Chondrocyte (in vitro differentiated cells): Measurements from ENCODE around the gene KLHDC1. TPM values are rescaled to one million over a fixed set of nuclear protein-coding genes. Genes with fewer than 3 reads are reported as not detected.
A peak's percentile ranks its signal among the peaks of the same experiment; 100 is the strongest.
"Not testable (repeated sequence)": the region's sequence is repeated elsewhere in the genome, so short reads cannot be mapped to it uniquely, and the experiment has no call there.

Experiments
- DNase-seq: peaks from one replicate; pipeline ENCODE4 v3.0.0; 2021; ENCODE audit warnings: mixed read lengths, low spot score
- H3K27ac Mint-ChIP-seq: one replicate; pipeline ENCODE4 v1.8.0; 2021; ENCODE audit warnings: mild to moderate bottlenecking, moderate library complexity, mixed read lengths; ENCODE audit not compliant: unreplicated experiment
- H3K27me3 Mint-ChIP-seq: 2 replicates; pipeline ENCODE4 v1.8.0; 2021; ENCODE audit warnings: low read depth, mixed read lengths
- H3K36me3 Mint-ChIP-seq: 2 replicates; pipeline ENCODE4 v1.8.0; 2021; ENCODE audit warnings: low read depth, mixed read lengths
- H3K4me1 Mint-ChIP-seq: 2 replicates; pipeline ENCODE4 v1.8.0; 2021; ENCODE audit warnings: low read depth, mild to moderate bottlenecking, mixed read lengths
- H3K4me3 Mint-ChIP-seq: one replicate; pipeline ENCODE4 v1.8.0; 2021; ENCODE audit warnings: mild to moderate bottlenecking, moderate library complexity, mixed read lengths; ENCODE audit not compliant: unreplicated experiment
- H3K9me3 Mint-ChIP-seq: 2 replicates; pipeline ENCODE4 v1.8.0; 2021; ENCODE audit warnings: low read depth, mixed read lengths
- long read RNA-seq: library from polyadenylated mRNA; stranded (forward); transcript quantifications from one replicate; pipeline ENCODE4 v2.0.0, GENCODE V29; 2021
- total RNA-seq: library from RNA; stranded (reverse); gene quantifications from 3 replicates; pipeline ENCODE4 v1.2.1, GENCODE V29; 2021
- TF ChIP-seq, protein P1 (sequence below): fragments of 200-600 bp; sonication (generic); IDR thresholded peaks from 2 replicates; pipeline ENCODE4 v1.5.0; 2021; ENCODE audit warnings: antibody characterized with exemption, mild to moderate bottlenecking, moderate library complexity

Gene KLHDC1, protein sequence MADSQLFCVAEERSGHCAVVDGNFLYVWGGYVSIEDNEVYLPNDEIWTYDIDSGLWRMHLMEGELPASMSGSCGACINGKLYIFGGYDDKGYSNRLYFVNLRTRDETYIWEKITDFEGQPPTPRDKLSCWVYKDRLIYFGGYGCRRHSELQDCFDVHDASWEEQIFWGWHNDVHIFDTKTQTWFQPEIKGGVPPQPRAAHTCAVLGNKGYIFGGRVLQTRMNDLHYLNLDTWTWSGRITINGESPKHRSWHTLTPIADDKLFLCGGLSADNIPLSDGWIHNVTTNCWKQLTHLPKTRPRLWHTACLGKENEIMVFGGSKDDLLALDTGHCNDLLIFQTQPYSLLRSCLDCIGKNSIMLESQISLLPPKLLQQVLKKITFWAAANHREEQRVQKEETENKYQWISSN
- 3.3 to 7.2 TPM (median 4.5 TPM) in 3 replicates for total RNA-seq
- long read RNA-seq, partial matches to known transcripts = 0 of 2 reads
- long read RNA-seq, other reads (novel, unspliced or antisense) = 0 of 2 reads

DNA sequence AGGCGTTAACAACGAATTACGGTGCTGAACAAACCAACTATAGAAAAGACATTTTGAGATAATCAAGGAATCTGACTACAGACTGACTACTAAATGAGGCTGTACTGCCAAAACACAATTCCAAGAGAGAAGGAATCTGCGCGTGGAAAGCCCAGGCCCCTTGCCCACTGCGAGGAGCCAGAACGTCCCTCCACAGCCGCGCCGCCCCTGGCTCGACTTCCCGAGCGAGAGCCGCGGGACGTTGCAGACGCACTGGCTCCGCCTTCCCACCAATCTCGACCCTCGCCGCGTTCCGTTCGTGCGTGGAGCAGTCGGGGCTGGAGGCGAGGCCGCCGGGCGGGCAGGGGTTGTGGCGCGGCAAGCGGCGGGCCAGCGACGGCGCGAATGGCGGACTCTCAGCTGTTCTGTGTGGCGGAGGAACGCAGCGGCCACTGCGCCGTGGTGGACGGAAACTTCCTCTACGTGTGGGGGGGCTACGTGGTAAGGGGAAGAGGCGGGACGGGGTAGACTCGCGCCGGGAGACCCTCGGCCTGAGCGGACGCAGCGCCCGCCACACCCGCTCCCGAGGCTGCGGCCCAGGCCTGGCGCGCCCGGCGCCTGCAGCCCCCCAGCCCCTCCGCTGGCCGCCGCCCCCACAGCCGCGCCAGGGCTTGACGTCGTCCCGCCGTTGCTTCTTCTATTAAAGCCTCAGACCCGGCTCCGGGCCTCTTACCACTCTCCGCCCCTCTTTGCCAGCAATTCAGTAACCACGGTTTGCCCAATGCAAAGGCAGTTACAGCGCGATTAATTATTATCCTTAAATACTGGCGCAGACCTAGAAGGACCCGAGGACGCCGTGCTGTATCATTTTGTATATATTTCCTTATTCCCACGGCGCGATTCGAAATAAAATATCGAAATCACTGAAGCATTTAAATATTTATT lies at the start of gene KLHDC1:
TSS of gene KLHDC1 (plus strand) at position 310 of the 924 bp plus-strand sequence. CDS start at position 385, 75 bp downstream.
- Mint-ChIP-seq H3K36me3 (no peaks in the 10 kb centered on the region), H3K27me3 (no peaks in the 10 kb centered on the region), H3K4me3 (peak within 1 kb of the TSS; percentile 63), H3K27ac (peak within 1 kb of the TSS; percentile 93), H3K9me3 (no peaks in the 10 kb centered on the region), H3K4me1 (peaks cover 37% of the 10 kb centered on the region)
- peak; percentile 95 for DNase-seq
- TF ChIP-seq, protein P1, sequence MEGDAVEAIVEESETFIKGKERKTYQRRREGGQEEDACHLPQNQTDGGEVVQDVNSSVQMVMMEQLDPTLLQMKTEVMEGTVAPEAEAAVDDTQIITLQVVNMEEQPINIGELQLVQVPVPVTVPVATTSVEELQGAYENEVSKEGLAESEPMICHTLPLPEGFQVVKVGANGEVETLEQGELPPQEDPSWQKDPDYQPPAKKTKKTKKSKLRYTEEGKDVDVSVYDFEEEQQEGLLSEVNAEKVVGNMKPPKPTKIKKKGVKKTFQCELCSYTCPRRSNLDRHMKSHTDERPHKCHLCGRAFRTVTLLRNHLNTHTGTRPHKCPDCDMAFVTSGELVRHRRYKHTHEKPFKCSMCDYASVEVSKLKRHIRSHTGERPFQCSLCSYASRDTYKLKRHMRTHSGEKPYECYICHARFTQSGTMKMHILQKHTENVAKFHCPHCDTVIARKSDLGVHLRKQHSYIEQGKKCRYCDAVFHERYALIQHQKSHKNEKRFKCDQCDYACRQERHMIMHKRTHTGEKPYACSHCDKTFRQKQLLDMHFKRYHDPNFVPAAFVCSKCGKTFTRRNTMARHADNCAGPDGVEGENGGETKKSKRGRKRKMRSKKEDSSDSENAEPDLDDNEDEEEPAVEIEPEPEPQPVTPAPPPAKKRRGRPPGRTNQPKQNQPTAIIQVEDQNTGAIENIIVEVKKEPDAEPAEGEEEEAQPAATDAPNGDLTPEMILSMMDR = no peak

DNA sequence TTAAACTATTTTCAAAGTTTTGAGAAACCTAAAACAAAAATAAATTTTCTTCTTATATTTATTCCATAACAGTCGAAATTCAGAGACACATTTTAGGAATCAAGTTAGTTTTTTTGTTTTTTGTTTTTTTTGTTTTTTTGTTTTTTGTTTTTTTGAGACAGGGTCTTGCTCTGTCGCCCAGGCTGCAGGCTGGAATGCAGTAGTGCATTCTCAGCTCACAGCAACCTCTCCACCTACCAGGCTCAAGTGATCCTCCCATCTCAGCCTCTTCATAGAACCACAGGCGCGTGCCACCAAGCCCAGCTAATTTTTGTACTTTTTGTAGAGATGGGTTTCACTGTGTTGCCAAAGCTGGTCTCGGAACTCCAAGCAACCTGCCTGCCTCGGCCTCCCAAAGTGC lies 39.4 kb upstream of the KLHDC1 start:
- Mint-ChIP-seq H3K36me3 (peaks cover 6% of the 10 kb centered on the region), H3K4me1 (no peaks in the 10 kb centered on the region), H3K4me3 (no peak overlapping the region), H3K27ac (no peak overlapping the region), H3K9me3 (no peaks in the 10 kb centered on the region), H3K27me3 (no peaks in the 10 kb centered on the region)
- no peak for DNase-seq
- TF ChIP-seq, protein P1 = no peak

DNA sequence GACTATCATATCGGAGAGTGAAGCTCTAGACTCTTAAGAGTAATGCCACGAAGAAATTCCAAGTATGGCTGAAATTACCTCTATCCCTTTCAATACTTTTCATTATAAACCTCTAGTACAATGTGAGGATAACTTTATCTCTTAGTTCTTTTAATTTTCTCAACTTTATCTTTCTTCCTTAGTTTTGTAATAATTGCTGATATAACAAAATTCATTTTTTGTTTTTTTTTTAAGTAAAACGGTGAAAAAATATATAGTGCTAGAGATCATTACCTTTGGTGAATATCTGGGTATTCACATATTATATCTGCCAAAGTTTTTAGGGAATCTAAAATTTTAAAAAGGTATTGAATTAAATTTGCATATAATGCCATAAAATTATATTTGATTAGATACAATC lies 38.4 kb upstream of the KLHDC1 start:
- H3K27me3 Mint-ChIP-seq = no peaks in the 10 kb centered on the region
- no peak overlapping the region for H3K27ac Mint-ChIP-seq
- no peak overlapping the region for H3K4me3 Mint-ChIP-seq
- no peaks in the 10 kb centered on the region for H3K4me1 Mint-ChIP-seq
- no peaks in the 10 kb centered on the region for H3K9me3 Mint-ChIP-seq
- DNase-seq = no peak
- peaks cover 6% of the 10 kb centered on the region for H3K36me3 Mint-ChIP-seq
- TF ChIP-seq, protein P1 = no peak

DNA sequence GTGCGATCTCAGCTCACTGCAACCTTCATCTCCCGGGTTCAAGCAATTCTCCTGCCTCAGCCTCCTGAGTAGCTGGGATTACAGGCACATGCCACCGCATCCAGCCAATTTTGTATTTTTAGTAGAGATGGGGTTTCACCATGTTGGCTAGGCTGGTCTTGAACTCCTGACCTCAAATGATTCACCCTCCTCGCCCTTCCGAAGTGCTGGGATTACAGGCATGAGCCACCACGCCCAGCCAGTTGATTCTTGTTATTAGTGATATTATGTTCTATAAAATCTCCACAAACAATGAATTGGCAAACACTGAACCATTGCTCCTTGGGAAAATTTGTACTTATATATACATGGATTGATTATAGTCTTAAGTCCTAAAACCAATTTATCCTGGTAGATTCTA lies 35.4 kb upstream of the KLHDC1 start:
- not testable (repeated sequence) for H3K36me3 Mint-ChIP-seq, H3K9me3 Mint-ChIP-seq, H3K4me1 Mint-ChIP-seq, H3K27ac Mint-ChIP-seq, DNase-seq, H3K27me3 Mint-ChIP-seq, H3K4me3 Mint-ChIP-seq

DNA sequence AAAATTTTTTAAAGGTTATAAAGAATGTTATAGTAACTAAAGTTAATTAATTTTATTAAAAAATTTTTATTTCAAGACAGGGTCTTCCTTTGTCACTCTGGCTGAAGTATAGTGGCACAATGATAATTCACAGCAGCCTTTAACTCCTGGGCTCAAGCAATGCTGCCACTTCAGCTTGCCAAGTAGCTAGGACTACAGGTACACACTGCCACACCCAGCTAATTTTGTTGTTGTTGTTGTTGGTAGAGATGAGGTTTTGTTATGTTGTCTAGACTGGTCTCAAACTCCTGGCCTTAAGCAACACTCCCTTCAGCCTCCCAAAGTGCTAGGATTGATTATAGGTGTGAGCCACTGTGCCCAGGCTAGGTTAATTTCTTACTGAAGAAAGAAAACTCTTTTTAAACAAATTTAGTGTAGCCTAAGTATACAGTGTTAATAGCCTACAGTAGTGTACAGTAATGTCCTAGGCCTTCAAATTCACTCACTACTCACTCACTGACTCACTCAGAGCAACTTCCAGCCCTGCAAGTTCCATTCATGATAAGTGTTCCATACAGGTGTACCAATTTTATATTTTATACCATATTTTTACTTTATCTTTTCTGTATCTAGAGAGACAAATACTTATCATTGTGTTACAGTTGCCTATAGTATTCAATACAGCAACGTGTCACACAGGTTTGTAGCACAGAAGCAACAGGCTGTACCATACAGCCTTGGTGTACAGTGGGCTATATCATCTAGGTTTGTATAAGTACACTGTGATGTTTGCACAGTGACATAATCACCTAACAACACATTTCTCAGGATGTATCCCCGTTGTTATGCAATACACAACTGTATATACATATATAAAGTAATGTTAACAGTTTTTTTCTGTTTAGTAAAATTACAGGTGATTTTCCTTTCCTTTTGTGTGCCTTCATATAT lies 33.1 kb upstream of the KLHDC1 start:
- no peak for DNase-seq
- no peaks in the 10 kb centered on the region for H3K36me3 Mint-ChIP-seq
- TF ChIP-seq, protein P1 = no peak
- H3K27me3 Mint-ChIP-seq = no peaks in the 10 kb centered on the region
- no peak overlapping the region for H3K4me3 Mint-ChIP-seq
- no peak overlapping the region for H3K27ac Mint-ChIP-seq
- no peaks in the 10 kb centered on the region for H3K9me3 Mint-ChIP-seq
- no peaks in the 10 kb centered on the region for H3K4me1 Mint-ChIP-seq
